Measurements from ENCODE around the gene LSM10.

DNA sequence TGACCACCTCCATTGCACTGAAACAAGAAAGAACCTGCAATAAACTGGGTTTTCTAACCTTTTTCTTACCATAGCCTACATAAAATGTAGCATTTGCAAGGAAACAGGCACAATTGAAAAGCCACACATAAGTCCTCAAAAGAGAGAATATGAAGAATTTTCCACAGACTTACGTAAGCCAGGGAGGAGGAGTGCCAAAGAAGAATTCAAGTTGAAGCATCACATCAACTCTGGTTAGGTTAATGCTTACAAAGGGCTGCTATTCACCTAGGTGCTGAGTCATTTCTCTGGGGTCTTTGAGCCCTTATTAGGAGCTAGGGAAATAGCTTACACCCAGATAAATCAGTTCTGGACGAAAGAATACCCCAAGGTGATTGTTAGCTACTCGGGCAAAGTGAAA is 42.9 kb upstream of the LSM10 start:
- TF ChIP-seq, protein P1, sequence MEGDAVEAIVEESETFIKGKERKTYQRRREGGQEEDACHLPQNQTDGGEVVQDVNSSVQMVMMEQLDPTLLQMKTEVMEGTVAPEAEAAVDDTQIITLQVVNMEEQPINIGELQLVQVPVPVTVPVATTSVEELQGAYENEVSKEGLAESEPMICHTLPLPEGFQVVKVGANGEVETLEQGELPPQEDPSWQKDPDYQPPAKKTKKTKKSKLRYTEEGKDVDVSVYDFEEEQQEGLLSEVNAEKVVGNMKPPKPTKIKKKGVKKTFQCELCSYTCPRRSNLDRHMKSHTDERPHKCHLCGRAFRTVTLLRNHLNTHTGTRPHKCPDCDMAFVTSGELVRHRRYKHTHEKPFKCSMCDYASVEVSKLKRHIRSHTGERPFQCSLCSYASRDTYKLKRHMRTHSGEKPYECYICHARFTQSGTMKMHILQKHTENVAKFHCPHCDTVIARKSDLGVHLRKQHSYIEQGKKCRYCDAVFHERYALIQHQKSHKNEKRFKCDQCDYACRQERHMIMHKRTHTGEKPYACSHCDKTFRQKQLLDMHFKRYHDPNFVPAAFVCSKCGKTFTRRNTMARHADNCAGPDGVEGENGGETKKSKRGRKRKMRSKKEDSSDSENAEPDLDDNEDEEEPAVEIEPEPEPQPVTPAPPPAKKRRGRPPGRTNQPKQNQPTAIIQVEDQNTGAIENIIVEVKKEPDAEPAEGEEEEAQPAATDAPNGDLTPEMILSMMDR (conservative IDR thresholded peaks at IDR 0.05) = no peak
- no peak for TF ChIP-seq ZFX (IDR thresholded peaks at IDR 0.05)
